Smooth muscle cell of trachea (primary cell): Measurements from ENCODE around the gene OR10AG1. TPM values are rescaled to one million over a fixed set of nuclear protein-coding genes. Genes with fewer than 3 reads are reported as not detected.

Experiments used
- total RNA-seq: library from RNA; depleted of rRNA; stranded (reverse); fragments of >200 nt; gene quantifications from 2 replicates; pipeline ENCODE4 v1.2.1, GENCODE V29; 2014

Gene OR10AG1, protein sequence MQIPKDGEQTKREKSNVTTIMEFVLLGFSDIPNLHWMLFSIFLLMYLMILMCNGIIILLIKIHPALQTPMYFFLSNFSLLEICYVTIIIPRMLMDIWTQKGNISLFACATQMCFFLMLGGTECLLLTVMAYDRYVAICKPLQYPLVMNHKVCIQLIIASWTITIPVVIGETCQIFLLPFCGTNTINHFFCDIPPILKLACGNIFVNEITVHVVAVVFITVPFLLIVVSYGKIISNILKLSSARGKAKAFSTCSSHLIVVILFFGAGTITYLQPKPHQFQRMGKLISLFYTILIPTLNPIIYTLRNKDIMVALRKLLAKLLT
- not detected in 2 replicates for total RNA-seq

DNA sequence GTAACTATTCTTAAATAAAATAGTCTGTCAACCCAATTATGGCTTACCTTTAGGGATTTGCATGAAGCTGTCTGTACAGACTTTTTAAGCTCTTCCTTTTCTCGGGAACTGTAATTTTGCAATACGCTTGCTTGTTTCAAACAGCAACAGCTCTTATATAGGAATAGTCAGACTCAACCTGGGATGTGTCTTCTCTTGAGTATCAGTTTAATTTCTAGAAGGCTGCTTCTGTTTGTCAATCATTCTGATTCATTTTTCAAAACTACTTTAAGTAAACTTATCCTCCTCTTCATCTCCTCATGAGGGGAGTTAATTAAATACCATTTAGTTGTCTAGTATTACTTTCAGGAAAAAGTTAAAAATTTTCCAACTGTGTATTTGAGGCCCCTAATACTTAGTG, at the start of gene OR10AG1:
Gene OR10AG1 (minus strand): TSS at position 101 of the 400 bp plus-strand sequence. CDS start 38 bp downstream, at position 63.

DNA sequence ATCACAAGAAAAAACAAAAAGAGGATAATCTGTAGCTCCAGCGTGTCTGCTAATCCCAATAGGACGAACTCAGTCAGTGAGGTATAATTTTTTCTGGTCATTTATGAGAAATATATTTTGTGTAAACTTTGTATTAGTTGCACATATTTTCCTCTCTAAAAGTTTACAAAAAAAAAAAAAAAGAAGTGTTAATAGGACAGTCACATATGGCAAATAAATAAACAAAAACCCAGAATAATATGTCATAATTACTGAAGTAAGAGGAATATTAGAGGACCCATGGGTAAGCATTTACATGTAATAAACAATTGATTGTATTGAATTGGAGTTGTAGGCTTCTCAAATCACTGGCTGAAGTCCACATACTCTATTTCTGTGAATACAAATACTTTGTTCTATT, 24.8 kb upstream of the OR10AG1 start, which contains the start of gene OR5F1:
Gene OR5F1 (minus strand): TSS at position 101 of the 400 bp plus-strand sequence. CDS start 0 bp downstream, at position 101.

DNA sequence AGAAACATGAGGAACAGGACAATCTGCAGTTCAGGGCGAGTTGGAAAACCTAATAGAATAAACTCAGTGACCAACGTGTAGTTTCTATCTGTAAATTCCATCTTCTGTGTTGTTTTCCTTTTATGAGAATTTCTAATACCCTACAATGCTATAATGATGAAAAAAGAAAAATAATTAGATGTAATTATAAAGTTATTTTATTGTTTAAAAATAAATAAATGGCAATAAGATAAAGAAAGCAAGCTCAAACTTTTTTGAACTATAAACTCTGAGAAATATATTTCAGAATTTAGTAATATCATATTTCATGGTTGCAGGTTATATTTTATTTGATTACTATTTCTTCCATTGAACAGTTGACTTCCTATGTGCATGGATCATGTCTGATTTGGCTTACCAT, 33.4 kb downstream of the OR10AG1 start, which contains the start of gene OR5I1:
Gene OR5I1 (minus strand): TSS at position 101 of the 400 bp plus-strand sequence. CDS start 0 bp downstream, at position 101.

Other genes with a start within 250 kb of the OR10AG1 start
- not detected in 2 replicates for gene OR5D13, start 196.5 kb downstream of the OR10AG1 start, total RNA-seq
- gene OR5D14, start 174.4 kb downstream of the OR10AG1 start, total RNA-seq: not detected in 2 replicates
- not detected in 2 replicates for gene OR5L1, start 158.6 kb downstream of the OR10AG1 start, total RNA-seq
- gene OR5D18, start 150.3 kb downstream of the OR10AG1 start, total RNA-seq: not detected in 2 replicates
- gene OR5L2, start 142.7 kb downstream of the OR10AG1 start, total RNA-seq: not detected in 2 replicates
- gene OR5D16, start 131.2 kb downstream of the OR10AG1 start, total RNA-seq: not detected in 2 replicates
- gene TRIM51, start 86.6 kb downstream of the OR10AG1 start, total RNA-seq: not detected in 2 replicates
- not detected in 2 replicates for gene OR5W2, start 55.4 kb downstream of the OR10AG1 start, total RNA-seq
- gene OR5I1, start 33.5 kb downstream of the OR10AG1 start, total RNA-seq: not detected in 2 replicates
- gene OR5F1, start 24.7 kb upstream of the OR10AG1 start, total RNA-seq: not detected in 2 replicates
- not detected in 2 replicates for gene OR5AS1, start 57.7 kb upstream of the OR10AG1 start, total RNA-seq
- gene OR8I2, start 123.4 kb upstream of the OR10AG1 start, total RNA-seq: not detected in 2 replicates
- not detected in 2 replicates for gene OR8H2, start 133.7 kb upstream of the OR10AG1 start, total RNA-seq
- gene OR8H3, start 152.4 kb upstream of the OR10AG1 start, total RNA-seq: not detected in 2 replicates
- gene OR8J3, start 170.3 kb upstream of the OR10AG1 start, total RNA-seq: not detected in 2 replicates
- gene OR8K5, start 190.4 kb upstream of the OR10AG1 start, total RNA-seq: not detected in 2 replicates
- gene OR5J2, start 206.7 kb upstream of the OR10AG1 start, total RNA-seq: not detected in 2 replicates